ENCODE results near the gene ZNF865.

Gene ZNF865

DNA sequence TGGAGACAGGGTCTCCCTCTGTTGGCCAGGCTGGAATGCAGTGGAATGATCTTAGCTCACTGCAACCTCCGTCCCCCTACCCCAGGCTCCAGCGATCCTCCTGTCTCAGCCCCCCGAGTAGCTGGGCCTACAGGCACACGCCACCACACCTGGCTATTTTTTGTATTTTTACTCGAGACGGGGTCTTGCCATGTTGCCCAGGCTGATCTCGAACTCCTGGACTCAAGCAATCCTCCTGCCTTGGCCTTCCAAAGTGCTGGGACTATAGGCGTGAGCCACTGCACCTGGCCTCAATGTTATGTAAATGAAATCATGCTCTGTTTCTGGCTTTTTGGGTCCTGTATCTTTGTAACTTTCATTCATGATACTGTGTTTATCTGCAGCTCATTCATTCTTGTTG is 16.7 kb upstream of the ZNF865 start:
- DNase-seq: no peak

DNA sequence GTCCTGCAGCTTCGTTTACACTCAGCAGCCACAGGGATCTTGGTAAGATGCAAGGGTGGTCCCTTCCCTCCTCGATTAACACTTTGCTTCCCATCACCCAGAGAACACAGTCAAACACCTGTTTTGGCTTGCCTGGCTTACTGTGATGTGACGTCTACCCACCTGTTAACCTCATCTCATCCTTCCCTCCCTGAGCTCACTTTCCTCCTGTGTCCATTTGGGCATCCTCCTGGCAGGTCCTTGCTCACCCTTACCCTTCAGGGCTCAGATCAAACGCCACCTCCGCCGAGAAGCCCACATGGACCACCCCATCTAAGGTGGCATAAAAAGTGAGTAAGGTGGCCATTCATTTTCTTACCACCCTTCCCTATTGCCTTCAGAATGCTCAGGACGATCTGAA is 15.3 kb upstream of the ZNF865 start:
- DNase-seq: no peak

DNA sequence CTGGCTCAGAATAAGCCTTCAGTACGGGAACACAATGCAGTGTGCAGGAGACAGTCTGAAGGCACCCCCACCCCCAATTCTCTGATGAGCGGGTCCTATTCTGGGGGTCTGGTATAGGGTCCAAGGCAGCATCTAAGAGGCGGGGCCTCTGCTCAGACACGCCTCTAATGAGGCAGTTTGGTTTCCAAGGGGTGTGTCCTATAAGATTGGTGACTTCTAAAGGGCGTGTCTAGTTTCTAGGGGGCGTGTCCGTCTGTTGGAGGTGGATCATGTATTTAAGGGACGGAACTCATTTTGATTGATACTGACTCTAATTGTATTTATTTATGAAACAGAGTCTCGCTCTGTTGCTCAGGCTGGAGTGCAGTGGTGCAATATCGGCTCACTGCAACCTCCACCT is 14.8 kb upstream of the ZNF865 start:
- DNase-seq: no peak

DNA sequence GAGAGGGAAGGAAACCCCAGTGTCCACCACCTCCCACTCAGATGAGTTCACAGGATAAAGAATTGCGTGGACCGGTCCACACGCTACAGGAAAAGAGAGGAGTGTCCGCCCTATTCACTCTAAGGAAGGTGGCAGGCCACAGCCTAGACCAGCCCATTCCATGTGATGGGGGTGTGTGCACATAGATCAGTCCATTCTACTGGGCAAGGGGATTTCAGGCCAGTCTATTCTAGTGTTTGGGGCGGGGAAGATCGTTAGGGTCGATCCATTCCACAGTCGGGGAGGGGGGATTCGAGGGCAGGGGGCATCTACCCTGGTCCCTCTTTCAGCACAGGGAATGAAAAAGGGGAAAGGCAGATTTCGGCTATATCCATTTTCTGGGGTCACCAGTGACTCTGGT is 13.9 kb upstream of the ZNF865 start:
- no peak for DNase-seq

DNA sequence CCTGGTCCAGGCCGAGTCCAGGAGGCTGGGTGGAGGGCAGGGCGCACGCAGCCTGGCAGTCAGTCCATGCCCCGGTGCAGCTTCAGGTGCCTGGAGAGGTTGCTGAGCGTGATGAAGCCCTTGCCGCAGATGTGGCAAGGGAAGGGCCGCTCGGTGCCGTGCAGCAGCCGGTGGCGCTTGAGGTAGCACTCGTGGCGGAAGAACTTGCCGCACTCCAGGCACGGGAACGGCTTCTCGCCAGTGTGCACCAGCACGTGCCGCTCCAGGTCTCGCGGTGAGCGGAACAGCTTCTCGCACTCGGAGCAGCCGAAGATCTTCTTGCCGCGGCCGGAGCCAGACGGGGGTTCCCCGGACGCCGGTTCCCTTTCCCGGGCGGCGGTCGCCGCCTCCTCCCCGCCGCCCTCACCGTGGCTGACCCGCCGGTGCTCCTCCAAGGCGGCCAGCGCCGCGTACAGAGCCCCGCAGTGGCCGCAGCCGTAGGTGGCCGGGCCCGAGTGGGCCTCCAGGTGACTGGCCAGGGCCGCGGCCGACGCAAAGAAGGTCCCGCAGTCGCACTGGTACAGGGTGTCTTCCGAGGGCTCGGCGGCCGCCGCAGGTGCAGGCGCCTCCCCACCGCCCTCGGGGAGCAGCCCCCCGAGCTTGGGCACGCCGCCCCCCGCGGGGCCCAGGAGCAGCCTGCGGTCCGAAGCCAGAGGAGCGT is 12.9 kb upstream of the ZNF865 start:
- no peak for DNase-seq

DNA sequence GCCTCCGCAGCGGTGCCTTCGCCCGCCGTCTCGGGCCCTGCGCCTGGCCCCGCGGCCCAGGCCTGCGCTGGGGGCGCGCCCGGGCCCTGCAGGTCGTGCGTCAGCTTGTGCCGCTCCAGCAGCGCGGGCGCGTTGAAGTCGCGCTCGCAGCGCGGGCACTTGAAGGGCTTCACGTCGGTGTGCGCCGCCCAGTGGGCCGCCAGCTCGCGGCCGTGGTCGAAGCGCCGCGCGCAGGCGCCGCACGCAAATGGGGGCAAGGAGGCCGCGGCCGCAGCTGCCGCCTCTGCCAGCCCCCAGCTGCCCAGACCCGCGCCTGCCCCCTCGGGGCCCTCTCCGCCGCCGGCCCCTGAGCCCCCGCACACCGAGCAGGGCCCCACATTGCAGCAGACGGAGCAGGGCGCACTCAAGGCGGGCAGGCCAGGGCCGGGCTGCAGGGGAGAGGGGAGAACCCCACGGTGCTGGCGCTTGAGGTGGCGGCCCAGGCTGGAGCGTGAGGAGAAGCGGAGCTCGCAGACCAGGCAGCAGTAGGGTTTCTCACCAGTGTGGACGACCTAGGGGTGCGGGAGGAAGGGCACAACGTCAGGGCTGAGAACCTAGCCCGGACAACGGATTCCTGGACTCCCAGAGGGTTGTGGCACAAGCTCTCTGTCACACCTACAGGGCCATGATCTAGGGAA is 12.2 kb upstream of the ZNF865 start:
- DNase-seq: no peak

DNA sequence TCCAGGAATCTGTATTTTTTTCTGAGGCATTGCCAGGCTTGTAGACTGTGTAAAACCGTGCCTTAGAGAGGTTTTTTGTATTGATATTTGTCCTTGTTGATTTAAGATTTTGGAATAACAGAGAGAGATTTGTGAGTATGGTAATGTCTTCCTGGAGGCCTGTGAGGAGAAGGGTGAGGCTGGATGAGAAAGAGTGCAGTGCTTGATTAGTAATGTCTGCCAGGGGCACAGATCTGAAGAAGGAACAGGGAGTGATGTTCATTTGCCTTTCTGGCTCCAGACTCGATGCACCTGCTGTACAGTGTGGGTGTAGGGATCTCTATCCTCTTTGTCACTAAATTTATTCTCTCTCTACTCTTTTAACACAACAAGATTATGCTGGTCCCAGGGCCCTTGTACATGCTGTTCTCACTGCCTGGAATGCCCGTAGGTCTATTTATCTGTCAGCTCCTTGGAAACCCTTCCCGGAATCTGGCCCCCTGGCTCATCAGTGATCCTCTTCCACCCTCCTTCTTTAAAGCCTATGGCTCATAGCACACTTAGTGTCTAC is 10.4 kb upstream of the ZNF865 start:
- no peak for DNase-seq

DNA sequence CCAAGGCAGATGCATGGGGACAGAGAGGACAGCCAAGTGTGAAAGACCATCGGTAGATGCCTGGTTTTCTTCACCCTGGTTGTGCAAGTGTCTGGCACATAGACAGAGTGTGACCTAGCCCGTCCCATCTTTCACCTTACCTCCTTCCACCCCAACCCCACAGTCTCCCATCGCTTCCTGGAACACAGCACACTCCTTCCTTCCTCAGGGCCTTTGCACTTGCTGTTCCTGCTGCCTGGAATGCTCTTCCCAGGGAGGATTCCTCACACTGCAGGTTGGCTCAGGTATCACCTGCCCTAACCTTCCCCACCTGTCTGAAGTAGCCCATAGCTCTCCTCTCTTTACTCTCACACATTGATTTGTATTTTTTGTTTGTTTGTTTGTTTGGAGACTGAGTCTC is 9.1 kb upstream of the ZNF865 start:
- no peak for DNase-seq

DNA sequence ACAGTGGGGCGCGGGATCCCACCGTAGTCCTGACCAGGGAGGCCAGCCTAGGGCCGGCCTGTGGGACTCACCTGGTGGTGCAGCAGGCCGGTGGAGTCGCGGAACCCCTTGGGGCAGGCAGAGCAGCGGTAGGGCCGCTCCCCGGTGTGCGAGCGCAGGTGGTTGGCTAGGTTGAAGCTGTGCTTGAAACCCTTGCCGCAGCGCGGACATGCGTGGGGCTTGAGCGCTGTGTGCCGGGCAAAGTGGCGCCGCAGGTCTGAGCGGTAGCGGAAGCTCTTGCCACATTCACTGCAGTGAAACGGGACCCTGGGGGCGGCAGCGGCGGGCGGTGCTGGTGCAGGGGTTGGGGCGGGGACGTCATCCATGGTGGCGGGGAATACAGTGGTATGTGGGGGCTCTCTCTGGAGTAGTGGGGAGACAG is 7.9 kb upstream of the ZNF865 start:
- no peak for DNase-seq

DNA sequence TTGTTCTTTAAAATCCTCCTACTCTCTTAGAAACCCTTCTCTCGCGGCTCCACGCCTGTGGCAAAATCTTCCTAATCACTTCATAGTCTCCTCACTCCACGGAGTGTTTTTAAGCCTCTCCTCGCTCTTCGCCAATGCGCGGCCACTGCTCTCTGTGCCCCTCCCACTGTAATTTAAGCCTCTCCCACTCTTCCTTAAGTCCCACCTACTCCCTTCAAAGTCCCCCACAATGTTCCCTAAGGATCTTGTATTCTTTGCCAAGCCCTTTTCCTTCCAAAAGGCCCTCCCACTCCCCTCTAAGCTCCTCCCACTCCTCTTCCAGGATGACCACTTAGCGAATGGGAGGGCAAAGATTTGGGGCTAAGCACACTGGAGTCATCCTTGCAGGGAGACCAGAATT is 7.4 kb upstream of the ZNF865 start:
- no peak for DNase-seq

DNA sequence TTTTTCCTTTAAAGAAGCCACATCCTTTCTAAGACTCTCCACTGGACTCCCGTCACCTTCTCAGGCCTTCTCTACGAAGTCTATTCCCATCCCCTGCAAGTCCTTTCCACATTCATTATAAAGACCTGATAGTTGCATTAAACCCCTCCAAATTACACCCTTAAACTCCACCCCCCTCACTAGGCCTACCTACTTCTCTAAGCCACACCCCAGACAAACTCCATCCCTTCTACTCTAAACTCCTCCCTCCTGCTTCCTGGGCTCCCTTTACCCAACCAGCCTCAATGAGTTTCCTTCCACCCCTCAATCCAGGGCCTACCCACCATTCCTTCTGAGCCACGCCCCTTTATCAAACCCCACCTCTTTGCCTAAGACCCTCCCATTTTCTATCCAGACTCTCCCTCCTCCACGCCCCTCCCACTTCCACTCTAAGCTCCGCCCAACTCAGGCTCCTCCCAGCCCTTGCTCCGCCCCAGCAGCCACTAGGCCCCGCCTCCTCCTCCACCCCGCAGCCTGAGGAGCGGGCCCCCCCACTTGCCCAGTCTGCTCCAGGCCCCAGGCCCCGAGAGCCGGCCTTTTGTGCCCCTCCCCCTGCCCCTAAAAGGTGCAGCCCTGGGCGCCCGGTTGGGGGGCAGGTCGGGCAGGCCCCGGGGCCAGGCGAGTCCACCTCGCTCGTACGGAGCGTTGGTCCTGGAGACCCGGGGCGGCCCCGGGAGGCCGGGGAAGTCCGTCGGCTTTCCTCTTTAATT is 6.6 kb upstream of the ZNF865 start:
- peak; percentile 95 for DNase-seq

DNA sequence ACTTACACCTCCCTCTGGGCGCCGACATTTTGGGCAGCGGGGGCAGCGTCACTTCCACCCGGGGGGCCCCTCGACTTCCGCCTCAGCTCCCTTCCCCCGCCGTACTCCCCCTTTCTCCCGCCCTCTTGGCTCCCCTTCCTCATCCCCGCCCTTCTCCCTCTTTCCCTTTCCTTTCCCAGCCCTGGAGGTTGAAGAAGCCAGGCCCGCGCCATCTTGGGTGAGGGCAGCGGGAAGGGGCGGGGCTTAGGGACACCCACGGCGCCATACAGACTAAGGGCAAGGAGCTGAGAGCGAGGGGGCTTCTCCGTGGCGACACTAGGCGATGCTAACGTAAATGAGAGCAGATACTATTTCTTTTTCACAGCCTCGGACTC is 6.0 kb upstream of the ZNF865 start, which contains the start of gene FIZ1:
Gene FIZ1, minus strand, starts transcription at position 50 of the 374 bp plus-strand sequence. CDS start 1,652 bp downstream, outside the sequence.
- DNase-seq: peak; percentile 100

DNA sequence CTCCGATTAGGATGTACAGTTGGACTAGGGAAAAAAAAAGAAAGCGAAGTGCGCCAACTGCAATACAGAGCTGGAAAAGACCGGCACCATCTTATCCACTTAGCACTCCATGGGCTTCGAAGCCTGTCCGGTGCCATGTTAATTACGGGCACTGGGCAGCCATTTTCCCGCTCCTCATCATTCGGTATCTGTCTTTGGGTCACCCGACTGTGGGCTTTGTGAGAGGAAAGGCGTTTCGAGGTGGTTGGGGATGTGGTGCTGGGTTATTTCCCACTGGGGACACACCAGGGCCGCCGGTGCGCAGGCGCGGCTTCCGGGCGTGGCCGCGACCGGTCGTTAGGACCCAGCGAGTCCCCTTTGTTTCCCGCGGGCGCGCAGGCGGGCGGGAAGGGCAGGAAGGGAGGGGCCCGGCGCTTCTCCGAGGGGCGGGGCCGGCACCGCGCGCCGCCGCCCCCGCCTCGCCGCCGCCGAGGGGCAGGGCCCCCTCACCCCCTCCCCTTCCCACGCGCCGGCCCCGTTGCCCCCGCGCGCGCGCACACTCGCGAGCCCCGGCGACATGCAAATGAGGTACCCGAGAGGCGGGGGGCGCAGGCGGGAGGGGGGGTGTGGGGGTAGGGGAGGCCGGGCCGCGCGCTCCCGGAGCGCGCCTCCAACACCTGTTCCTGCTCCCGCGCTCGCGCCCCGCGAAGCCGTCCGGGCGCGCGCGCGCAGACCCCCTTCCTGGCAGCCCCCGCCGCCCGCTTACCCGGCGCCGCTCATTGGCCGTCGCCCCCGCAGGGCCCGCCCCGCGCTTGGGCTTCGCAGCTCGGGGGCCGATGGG is 5.4 kb upstream of the ZNF865 start, which contains the start of gene ZNF524:
Gene ZNF524, plus strand, starts transcription at position 447 of the 820 bp plus-strand sequence. CDS start 1,825 bp downstream, outside the sequence.
- peak; percentile 95 for DNase-seq

DNA sequence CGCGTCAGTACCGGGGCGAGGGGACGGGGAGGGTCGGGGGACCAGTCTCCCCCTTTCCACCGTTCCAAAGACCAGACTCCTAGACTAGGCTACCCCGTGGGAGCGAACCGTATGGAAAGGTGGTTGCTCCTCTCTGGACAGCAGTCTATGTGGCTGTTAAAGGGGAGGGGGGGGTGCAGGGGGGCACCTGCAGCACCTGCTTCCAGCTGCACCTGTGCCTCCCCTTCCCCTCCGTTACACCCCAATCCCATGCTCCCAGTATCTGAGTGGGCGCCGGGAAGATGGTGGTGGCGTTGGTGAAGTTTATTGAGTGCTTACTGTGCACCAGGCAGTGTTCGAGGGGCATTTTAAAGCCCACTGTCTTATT is 4.8 kb upstream of the ZNF865 start:
- no peak for DNase-seq

DNA sequence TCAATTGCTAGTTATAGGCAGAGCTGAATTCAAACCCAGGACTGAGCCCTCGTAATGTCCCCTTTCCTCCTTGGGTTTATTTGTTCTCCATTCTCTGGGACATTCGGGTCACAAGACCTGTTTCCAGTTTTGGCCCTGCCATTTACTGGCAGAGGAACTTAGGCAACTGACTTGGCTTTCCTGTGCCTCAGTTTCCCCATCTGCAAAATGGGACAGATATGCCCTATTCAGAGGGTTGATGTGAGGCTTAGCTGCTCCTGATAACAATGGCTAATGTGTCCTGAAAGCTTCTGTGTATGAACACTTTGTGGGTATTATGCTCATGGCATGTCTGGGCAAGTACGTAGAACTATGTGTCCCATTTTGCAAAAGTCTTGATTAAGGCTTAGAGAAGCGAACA is 4.4 kb upstream of the ZNF865 start:
- DNase-seq: no peak

DNA sequence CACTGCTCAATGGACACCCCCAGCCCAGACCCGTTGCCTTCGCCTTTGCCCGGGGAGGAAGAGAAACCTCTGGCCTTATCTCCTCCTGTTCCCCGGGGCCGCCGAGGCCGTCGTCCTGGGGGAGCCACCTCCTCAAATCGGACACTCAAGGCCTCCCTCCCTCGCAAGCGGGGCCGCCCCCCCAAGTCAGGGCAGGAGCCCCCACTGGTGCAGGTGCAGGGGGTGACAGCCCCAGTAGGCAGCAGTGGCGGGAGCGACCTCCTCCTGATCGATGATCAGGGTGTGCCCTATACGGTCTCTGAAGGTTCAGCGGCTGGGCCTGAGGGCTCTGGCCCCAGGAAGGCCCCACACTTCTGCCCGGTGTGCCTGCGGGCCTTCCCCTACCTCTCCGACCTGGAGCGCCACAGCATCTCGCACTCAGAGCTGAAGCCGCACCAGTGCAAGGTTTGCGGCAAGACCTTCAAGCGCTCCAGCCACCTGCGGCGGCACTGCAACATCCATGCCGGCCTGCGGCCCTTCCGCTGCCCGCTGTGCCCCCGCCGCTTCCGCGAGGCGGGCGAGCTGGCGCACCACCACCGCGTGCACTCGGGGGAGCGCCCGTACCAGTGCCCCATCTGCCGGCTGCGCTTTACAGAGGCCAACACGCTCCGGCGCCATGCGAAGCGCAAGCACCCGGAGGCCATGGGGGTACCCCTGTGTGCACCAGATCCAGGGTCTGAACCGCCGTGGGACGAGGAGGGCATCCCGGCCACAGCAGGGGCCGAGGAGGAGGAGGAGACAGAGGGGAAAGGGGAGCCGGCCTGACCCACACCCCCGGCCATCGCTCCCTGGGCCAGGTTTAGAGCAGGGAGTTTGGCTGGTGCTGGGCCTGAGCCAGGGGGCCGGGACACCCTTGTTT is 3.1 kb upstream of the ZNF865 start:
- DNase-seq: no peak

DNA sequence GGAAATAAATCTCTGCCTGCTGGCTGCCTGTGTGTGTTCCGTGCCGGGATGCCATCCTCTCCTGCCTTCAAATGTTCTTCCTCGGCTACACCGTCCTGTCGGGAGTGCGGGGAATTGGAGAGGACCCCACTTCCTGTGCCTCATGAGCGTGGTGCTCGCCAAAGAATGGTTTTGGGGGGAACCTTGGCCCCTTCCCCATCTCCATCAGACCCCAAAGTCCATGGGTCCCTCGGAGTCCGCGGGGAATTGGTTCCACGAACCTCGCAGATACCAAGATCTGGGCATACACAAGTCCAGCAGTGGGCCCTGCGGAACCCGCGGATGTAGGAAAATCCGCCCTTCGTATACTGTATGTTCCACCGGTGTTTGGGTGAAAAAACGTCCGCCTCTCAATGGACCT is 2.3 kb upstream of the ZNF865 start:
- DNase-seq: no peak

DNA sequence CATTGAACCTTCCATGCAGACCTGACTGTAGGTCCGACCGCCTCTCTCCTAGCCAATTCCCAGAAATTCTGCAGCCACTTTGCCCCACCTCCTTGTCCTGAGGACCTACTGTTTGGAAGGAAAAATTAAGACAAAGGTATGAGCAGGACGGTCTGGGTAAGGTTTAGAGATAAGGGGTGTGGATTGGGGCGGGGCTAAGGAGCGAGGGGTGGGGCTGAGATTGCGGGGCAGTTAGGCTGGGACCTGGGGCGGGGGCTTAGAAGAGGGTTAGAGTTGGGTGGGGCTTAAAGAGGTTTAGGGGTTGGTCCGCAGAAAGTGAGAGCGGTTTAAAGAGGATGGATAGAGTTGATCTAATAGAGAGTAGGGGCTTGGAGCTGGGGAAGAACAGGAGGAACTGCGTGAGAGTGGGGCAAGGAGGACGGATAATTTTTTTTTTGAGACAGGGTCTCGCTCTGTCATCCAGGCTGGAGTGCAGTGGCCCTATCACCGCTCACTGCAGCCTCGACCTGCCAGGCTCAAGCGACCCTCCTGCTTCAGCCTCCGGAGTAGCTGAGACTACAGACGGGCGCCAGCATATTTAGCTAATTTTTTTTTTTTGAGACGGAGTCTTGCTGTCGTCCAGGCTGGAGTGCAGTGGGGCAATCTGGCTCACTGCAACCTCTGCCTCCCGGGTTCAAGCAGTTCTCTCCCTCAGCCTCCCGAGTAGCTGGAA is 1.7 kb upstream of the ZNF865 start:
- DNase-seq: no peak

DNA sequence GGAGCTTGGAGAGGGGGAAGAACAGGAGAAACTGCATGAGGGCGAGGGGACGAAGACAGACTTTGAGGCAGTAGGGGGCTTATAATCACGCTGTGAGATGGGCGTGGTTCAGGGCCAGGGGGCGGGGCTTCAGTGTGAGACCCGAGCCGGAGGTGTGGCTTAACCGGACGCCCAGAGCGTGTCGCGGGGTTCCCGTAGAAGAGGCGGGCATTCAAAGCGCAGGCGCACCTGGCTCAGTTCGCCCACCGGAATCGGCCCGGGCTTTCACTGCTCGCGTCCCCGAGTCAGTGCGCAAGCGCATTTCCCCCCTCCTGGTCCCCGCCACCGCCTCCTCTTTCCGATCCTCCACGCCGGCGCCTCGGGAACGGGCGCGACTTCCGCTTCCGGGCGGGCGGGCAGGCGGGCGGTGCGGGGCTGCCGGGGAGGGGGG is 225 bp upstream of the ZNF865 start:
- DNase-seq: peak; percentile 99

DNA sequence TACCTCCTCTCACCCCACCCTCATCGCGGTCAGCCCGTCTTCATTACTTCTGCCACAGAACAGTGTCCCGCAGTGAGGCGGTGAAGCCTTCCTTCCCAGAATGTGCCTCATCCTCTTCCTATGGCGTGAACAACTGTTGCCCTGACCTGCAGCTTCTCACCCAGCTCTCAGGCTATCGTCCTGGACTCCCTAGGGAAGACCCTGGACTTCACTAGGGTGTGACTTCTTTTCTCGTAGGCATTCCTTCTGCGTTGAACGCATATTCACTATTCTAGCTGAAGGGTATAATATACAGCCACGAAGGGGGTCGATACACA is 982 bp downstream of the ZNF865 start:
- DNase-seq: no peak

DNA sequence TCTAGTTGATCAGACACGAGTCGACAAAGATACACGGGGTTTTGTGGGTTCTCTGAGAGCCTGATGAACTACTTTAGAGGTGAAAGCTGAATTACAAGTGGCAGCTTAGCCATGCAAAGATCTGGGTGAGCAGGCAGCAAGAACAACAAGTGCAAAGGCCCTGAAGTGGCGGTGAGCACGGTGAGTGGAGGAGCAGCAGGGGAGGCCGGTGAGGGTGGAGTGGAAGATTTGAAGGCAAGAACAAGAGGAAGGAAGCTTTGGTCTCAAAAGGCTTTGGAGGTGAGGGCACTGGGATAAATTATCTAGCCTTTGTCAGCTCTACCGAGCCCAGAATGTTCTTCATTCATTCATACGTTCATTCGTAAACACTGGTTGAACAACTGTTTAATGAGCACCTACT is 1.4 kb downstream of the ZNF865 start:
- DNase-seq: no peak
